MCF 10A (cell line): Measurements from ENCODE around the gene PCSK5. TPM values are rescaled to one million over a fixed set of nuclear protein-coding genes. Genes with fewer than 3 reads are reported as not detected.

ENCODE experiments used
- BruUV-seq: library from RNA; stranded (reverse); fragments of 400-500 nt; replicated peaks from 2 replicates; lab custom pipeline; 2021; lab: Mats Ljungman, UMichigan
- CTCF ChIA-PET: fragments of 300-600 bp; sonication (Branson Sonifier 250); formaldehyde crosslinking; extraction: SDS; loops from one replicate; lab custom pipeline; 2021; ENCODE audit warnings: antibody characterized with exemption, inconsistent platforms; lab: Yijun Ruan, JAX
- POLR2A ChIA-PET: fragments of 300-600, 350-650 bp; sonication (Branson Sonifier 250); formaldehyde crosslinking; extraction: SDS; loops from one replicate; lab custom pipeline; 2020; ENCODE audit warnings: antibody characterized with exemption, inconsistent platforms; lab: Yijun Ruan, JAX
- DNase-seq: peaks from one replicate; pipeline ENCODE4 v3.0.0-alpha.2; 2018; ENCODE audit not compliant: unreplicated experiment
- H3K27ac Mint-ChIP-seq: one replicate; pipeline ENCODE4 v1.8.0; 2022; ENCODE audit warnings: mild to moderate bottlenecking, low read depth, mixed read lengths; ENCODE audit not compliant: unreplicated experiment
- H3K27me3 Mint-ChIP-seq: one replicate; pipeline ENCODE4 v1.8.0; 2022; ENCODE audit warnings: mixed read lengths; ENCODE audit not compliant: insufficient read depth, unreplicated experiment
- H3K36me3 Mint-ChIP-seq: one replicate; pipeline ENCODE4 v1.8.0; 2022; ENCODE audit warnings: mild to moderate bottlenecking, moderate library complexity, mixed read lengths; ENCODE audit not compliant: insufficient read depth, unreplicated experiment
- H3K4me1 Mint-ChIP-seq: one replicate; pipeline ENCODE4 v1.8.0; 2022; ENCODE audit warnings: mixed read lengths; ENCODE audit not compliant: insufficient read depth, unreplicated experiment
- H3K4me3 Mint-ChIP-seq: one replicate; pipeline ENCODE4 v1.8.0; 2022; ENCODE audit warnings: mild to moderate bottlenecking, moderate library complexity, mixed read lengths; ENCODE audit not compliant: unreplicated experiment
- H3K9me3 Mint-ChIP-seq: one replicate; pipeline ENCODE4 v1.8.0; 2022; ENCODE audit warnings: mixed read lengths; ENCODE audit not compliant: unreplicated experiment
- intact Hi-C: fragments of 100-400 bp; cut with micrococcal nuclease; formaldehyde crosslinking; loops from 2 replicates; pipeline ENCODE4 v1.14.1; 2022
- total RNA-seq: library from RNA; stranded (reverse); gene quantifications from 2 replicates; pipeline ENCODE4 v1.2.3, GENCODE V29; 2022
- TF ChIP-seq, protein P1 (sequence below): fragments of 200-600 bp; IDR thresholded peaks from one replicate; pipeline ENCODE4 v1.8.0; 2022; ENCODE audit warnings: antibody characterized with exemption, mild to moderate bottlenecking; ENCODE audit not compliant: unreplicated experiment

The PCSK5 gene
- total RNA-seq, 1 experiment from 2014 or later = not detected

DNA sequence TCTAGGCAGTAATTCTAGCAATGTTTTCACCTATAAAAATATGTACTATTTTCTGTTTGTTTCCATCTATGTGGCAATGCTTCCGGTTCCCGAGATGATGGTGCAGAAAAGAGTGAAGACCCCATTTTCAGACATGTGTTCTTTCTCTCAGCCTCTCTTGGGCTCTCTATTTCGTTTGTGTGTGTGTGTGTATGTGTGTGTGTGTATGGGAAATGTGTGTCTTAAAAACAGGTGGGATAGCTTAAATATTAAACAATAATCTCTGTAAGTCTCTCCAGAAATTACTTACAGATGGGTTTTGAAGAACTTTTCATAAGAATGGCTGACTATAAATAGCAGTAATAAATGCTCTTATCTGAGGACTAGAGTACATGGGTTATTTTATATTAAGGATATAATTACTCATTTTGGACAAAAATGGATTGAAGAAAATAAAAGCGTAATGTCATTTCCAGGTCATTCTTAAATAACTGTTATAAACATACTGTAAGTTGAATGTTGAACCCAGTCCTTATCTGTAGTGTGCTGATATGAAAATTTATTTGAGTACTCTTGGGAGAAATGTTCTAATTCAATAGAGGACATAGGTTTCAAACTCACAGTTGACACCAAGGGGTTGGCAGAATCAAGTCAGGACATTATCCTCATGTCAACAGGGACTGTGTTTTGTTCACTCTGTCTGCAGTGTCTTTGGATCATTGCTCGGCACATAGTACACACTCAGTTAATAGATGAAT is 31.1 kb downstream of the PCSK5 start:
- intact Hi-C loops = no loop called here
- Mint-ChIP-seq H3K4me1 (no peaks in the 10 kb centered on the region), H3K36me3 (no peaks in the 10 kb centered on the region), H3K9me3 (peaks cover 30% of the 10 kb centered on the region), H3K4me3 (no peak overlapping the region), H3K27ac (no peak overlapping the region), H3K27me3 (no peaks in the 10 kb centered on the region)
- no TSS peak for BruUV-seq
- no peak for DNase-seq
- ChIA-PET CTCF (interaction anchor here (0.8 kb wide), 1 partner anchor 55 kb away, joined by 3 read pairs; no protein-coding TSS in a partner anchor), POLR2A (interaction anchor here (0.6 kb wide), 1 partner anchor 837 kb away, joined by 3 read pairs; no protein-coding TSS in a partner anchor)
- TF ChIP-seq, protein P1, sequence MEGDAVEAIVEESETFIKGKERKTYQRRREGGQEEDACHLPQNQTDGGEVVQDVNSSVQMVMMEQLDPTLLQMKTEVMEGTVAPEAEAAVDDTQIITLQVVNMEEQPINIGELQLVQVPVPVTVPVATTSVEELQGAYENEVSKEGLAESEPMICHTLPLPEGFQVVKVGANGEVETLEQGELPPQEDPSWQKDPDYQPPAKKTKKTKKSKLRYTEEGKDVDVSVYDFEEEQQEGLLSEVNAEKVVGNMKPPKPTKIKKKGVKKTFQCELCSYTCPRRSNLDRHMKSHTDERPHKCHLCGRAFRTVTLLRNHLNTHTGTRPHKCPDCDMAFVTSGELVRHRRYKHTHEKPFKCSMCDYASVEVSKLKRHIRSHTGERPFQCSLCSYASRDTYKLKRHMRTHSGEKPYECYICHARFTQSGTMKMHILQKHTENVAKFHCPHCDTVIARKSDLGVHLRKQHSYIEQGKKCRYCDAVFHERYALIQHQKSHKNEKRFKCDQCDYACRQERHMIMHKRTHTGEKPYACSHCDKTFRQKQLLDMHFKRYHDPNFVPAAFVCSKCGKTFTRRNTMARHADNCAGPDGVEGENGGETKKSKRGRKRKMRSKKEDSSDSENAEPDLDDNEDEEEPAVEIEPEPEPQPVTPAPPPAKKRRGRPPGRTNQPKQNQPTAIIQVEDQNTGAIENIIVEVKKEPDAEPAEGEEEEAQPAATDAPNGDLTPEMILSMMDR = no peak

GRCh38 chr9:75926385-75926784 is 35.9 kb downstream of the PCSK5 start:
- no peaks in the 10 kb centered on the region for H3K36me3 Mint-ChIP-seq
- no peak overlapping the region for H3K27ac Mint-ChIP-seq
- no TSS peak for BruUV-seq
- H3K27me3 Mint-ChIP-seq = no peaks in the 10 kb centered on the region
- no peak overlapping the region for H3K4me3 Mint-ChIP-seq
- no peaks in the 10 kb centered on the region for H3K4me1 Mint-ChIP-seq
- peaks cover 50% of the 10 kb centered on the region for H3K9me3 Mint-ChIP-seq
- POLR2A ChIA-PET = no interaction called here
- TF ChIP-seq, protein P1 = no peak
- no peak for DNase-seq
- CTCF ChIA-PET = no interaction called here
- intact Hi-C loops = no loop called here

DNA sequence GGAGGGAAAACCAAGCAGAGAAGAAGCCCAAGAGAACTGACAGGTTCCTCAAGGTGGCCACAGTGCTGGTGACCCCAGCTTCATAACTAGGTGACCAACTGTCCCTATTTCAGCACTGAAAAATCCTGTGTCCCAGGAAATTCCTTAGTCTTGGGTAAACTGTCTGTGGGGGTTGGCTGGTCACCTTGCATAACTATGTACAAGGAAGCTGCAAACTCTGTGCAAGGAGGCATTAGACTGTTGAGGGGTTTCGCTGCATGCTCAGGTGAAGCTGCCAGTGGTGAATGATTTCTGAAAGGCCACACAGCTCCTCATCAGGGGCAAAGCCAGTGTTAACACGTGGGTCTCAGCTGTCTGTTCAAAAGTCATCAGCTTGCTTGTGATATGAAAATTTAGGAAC is 36.9 kb downstream of the PCSK5 start:
- intact Hi-C loops = no loop called here
- no peaks in the 10 kb centered on the region for H3K36me3 Mint-ChIP-seq
- POLR2A ChIA-PET = no interaction called here
- peaks cover 47% of the 10 kb centered on the region for H3K9me3 Mint-ChIP-seq
- TF ChIP-seq, protein P1 = no peak
- H3K27ac Mint-ChIP-seq = no peak overlapping the region
- CTCF ChIA-PET = no interaction called here
- no peaks in the 10 kb centered on the region for H3K27me3 Mint-ChIP-seq
- no peaks in the 10 kb centered on the region for H3K4me1 Mint-ChIP-seq
- BruUV-seq = no TSS peak
- no peak overlapping the region for H3K4me3 Mint-ChIP-seq
- DNase-seq = no peak

GRCh38 chr9:75930190-75930589 is 39.7 kb downstream of the PCSK5 start:
- no TSS peak for BruUV-seq
- DNase-seq = no peak
- TF ChIP-seq, protein P1 = no peak
- intact Hi-C loops = no loop called here
- no peaks in the 10 kb centered on the region for H3K4me1 Mint-ChIP-seq
- H3K27ac Mint-ChIP-seq = no peak overlapping the region
- H3K36me3 Mint-ChIP-seq = no peaks in the 10 kb centered on the region
- CTCF ChIA-PET = no interaction called here
- H3K9me3 Mint-ChIP-seq = peaks cover 33% of the 10 kb centered on the region
- POLR2A ChIA-PET = no interaction called here
- no peaks in the 10 kb centered on the region for H3K27me3 Mint-ChIP-seq
- H3K4me3 Mint-ChIP-seq = no peak overlapping the region
